HepG2 (cell line): Measurements from ENCODE around the gene TRIM69. TPM values are rescaled to one million over a fixed set of nuclear protein-coding genes. Genes with fewer than 3 reads are reported as not detected.
A peak's percentile ranks its signal among the peaks of the same experiment; 100 is the strongest.

Source experiments
- BCL6 ChIP-seq: IDR thresholded peaks from 2 replicates; pipeline ENCODE4 v1.6.1; 2016; ENCODE audit warnings: missing genetic modification reagents, missing compliant biosample characterization
- CREB3 ChIP-seq: sonication (generic); formaldehyde crosslinking; IDR thresholded peaks from 2 replicates; pipeline ENCODE4 v1.5.0; 2020; ENCODE audit warnings: missing genetic modification reagents
- DRAP1 ChIP-seq: IDR thresholded peaks from 2 replicates; pipeline ENCODE4 v1.6.1; 2016; ENCODE audit warnings: missing genetic modification reagents, missing compliant biosample characterization
- E2F1 ChIP-seq: sonication (generic); formaldehyde crosslinking; IDR thresholded peaks from 2 replicates; pipeline ENCODE4 v1.5.0; 2020; ENCODE audit warnings: missing genetic modification reagents
- EED ChIP-seq: sonication (generic); formaldehyde crosslinking; IDR thresholded peaks from 2 replicates; pipeline ENCODE4 v1.5.0; 2020; ENCODE audit warnings: mild to moderate bottlenecking, missing genetic modification reagents
- HNF4G ChIP-seq, 2 experiments: sonication (generic) in 1 of 2; formaldehyde crosslinking in 1 of 2; IDR thresholded peaks; 2 replicates each; pipeline versions ENCODE4 v1.4.0 to v1.6.1; 2011 to 2020; ENCODE audit warnings: borderline replicate concordance in 2 of 2, low read depth in 2 of 2, mild to moderate bottlenecking in 2 of 2, low read length in 1 of 2, missing genetic modification reagents in 1 of 2, moderate library complexity in 1 of 2
- IKZF5 ChIP-seq: IDR thresholded peaks from 2 replicates; pipeline ENCODE4 v1.6.1; 2018; ENCODE audit warnings: missing genetic modification reagents, mild to moderate bottlenecking, missing compliant biosample characterization
- MYPOP ChIP-seq: sonication (generic); formaldehyde crosslinking; IDR thresholded peaks from 2 replicates; pipeline ENCODE4 v1.8.1; 2023; ENCODE audit warnings: mild to moderate bottlenecking, moderate library complexity, missing genetic modification reagents
- POLR2G ChIP-seq: fragments of 200-400 bp; formaldehyde crosslinking; IDR thresholded peaks from 2 replicates; pipeline ENCODE4 v1.6.1; 2018; ENCODE audit warnings: mild to moderate bottlenecking, low read depth, low read length, moderate library complexity
- PPARG ChIP-seq: conservative IDR thresholded peaks from 2 replicates; pipeline ENCODE4 v1.6.1; 2016; ENCODE audit warnings: missing biosample characterization, missing genetic modification reagents
- RBFOX2 ChIP-seq: fragments of 200-400 bp; formaldehyde crosslinking; IDR thresholded peaks from 2 replicates; pipeline ENCODE4 v1.6.1; 2017; ENCODE audit warnings: low read depth, mild to moderate bottlenecking, low read length
- SOX13 ChIP-seq, 3 experiments: fragments of 450-650 bp in 1 of 3; sonication (generic) in 1 of 3; formaldehyde crosslinking in 1 of 3; IDR thresholded peaks in 2 of 3; conservative IDR thresholded peaks in 1 of 3; 2 replicates each; pipeline versions ENCODE4 v1.5.0 to v1.6.1; 2016 to 2020; ENCODE audit warnings: antibody characterized with exemption in 1 of 3, mild to moderate bottlenecking in 1 of 3, missing compliant biosample characterization in 1 of 3, missing genetic modification reagents in 1 of 3, moderate library complexity in 1 of 3
- ZBTB10 ChIP-seq: sonication (generic); formaldehyde crosslinking; IDR thresholded peaks from 2 replicates; pipeline ENCODE4 v1.4.0; 2020; ENCODE audit warnings: missing genetic modification reagents, borderline replicate concordance
- ZNF264 ChIP-seq: sonication (generic); formaldehyde crosslinking; IDR thresholded peaks from 2 replicates; pipeline ENCODE4 v1.4.0; 2020; ENCODE audit warnings: missing genetic modification reagents
- ZNF274 ChIP-seq: sonication (generic); formaldehyde crosslinking; IDR thresholded peaks from 2 replicates; pipeline ENCODE4 v1.5.1; 2020; ENCODE audit warnings: mild to moderate bottlenecking, missing genetic modification reagents
- ZNF746 ChIP-seq: sonication (generic); formaldehyde crosslinking; IDR thresholded peaks from 2 replicates; pipeline ENCODE4 v1.8.0; 2022; ENCODE audit warnings: mild to moderate bottlenecking, missing genetic modification reagents
- ZNF800 ChIP-seq: sonication (generic); formaldehyde crosslinking; IDR thresholded peaks from 2 replicates; pipeline ENCODE4 v1.4.0; 2020; ENCODE audit warnings: missing genetic modification reagents
- polyA plus RNA-seq, 8 experiments: library from polyadenylated mRNA; depleted of rRNA in 3 of 8; stranded (reverse) in 7 of 8; unstranded in 1 of 8; fragments of >200 nt; fragmentation: Illumina TruSeq in 4 of 8; extraction: Trizol in 4 of 8; gene quantifications; 2 replicates each; pipeline versions ENCODE4 v1.2.1 to v1.2.3, GENCODE V29; 2011 to 2016; ENCODE audit warnings: low read depth in 4 of 8, missing spikeins in 1 of 8, mixed read lengths in 1 of 8; ENCODE audit not compliant: insufficient read depth in 1 of 8
- total RNA-seq, 5 experiments: library from RNA; depleted of rRNA; stranded (reverse); fragments of >200 nt; fragmentation: Illumina TruSeq; extraction: Trizol; gene quantifications; 2 replicates each; pipeline ENCODE4 v1.2.3, GENCODE V29; 2016; ENCODE audit warnings: low read depth in 1 of 5

The TRIM69 gene
- total and polyA plus RNA-seq, 2 of the 13 experiments (the other 11 are each of a cell fraction or from before 2014, with no cell fraction given) = 2.6 to 3.2 TPM

- TF ChIP-seq EED = peak; percentile 66; the same call in 1 of the 2 replicates
- TF ChIP-seq MYPOP (CRISPR knock-in tag) = peak; percentile 81
- TF ChIP-seq HNF4G (IDR thresholded peaks at IDR 0.05; ENCODE audit: borderline replicate concordance, low read depth, low read length) = 0 out of 2 replicates have a peak, but pooled peaks have one; percentile 18
- 0 out of 2 replicates have a peak, but pooled peaks have one; percentile 14 for TF ChIP-seq HNF4G (CRISPR knock-in tag; IDR thresholded peaks at IDR 0.05; ENCODE audit: borderline replicate concordance, low read depth)
- TF ChIP-seq ZNF800 (CRISPR knock-in tag) = peak; percentile 81; the same call in 1 of the 2 replicates
- peak; percentile 87 for TF ChIP-seq RBFOX2
- 0 out of 2 replicates have a peak, but pooled peaks have one; percentile 14 for TF ChIP-seq ZBTB10 (CRISPR knock-in tag)
- TF ChIP-seq ZNF274 (CRISPR knock-in tag) = peak; percentile 74; the same call in 1 of the 2 replicates
- peak; percentile 48; the same call in 1 of the 2 replicates for TF ChIP-seq E2F1 (CRISPR knock-in tag)
- TF ChIP-seq ZNF264 (CRISPR knock-in tag) = 0 out of 2 replicates have a peak, but pooled peaks have one; percentile 38
- 0 out of 2 replicates have a peak, but pooled peaks have one; percentile 47 for TF ChIP-seq CREB3 (CRISPR knock-in tag)
- TF ChIP-seq ZNF746 (CRISPR knock-in tag) = no peak
- 0 out of 2 replicates have a peak, but pooled peaks have one; percentile 33 for TF ChIP-seq SOX13 (IDR thresholded peaks at IDR 0.05)
- TF ChIP-seq SOX13 (CRISPR knock-in tag; conservative IDR thresholded peaks at IDR 0.05 in 1 of 2, IDR thresholded peaks at IDR 0.05 in 1 of 2) = no peak
- TF ChIP-seq PPARG = 0 out of 2 replicates have a peak, but pooled peaks have one; percentile 13
- TF ChIP-seq IKZF5 (CRISPR knock-in tag) = peak; percentile 65
- TF ChIP-seq DRAP1 (CRISPR knock-in tag) = peak; percentile 98
- peak; percentile 100 for TF ChIP-seq POLR2G
- TF ChIP-seq BCL6 (CRISPR knock-in tag) = no peak
These were observed 25.1 kb upstream of the TRIM69 start, which contains the start of the genes B2M and PATL2 (continued) for GRCh38 chr15:44711096-44711742.
